H1 (cell line): ENCODE measurements around the gene SIDT1.

Source experiments
- EP300 ChIP-seq, 2 experiments: IDR thresholded peaks; 1 replicate in 1 of 2; 2 replicates in 1 of 2; pipeline ENCODE4 v1.6.1; 2011 to 2012; ENCODE audit warnings: low read depth in 2 of 2, low read length in 2 of 2, mild to moderate bottlenecking in 2 of 2, borderline replicate concordance in 1 of 2, inconsistent platforms in 1 of 2, moderate library complexity in 1 of 2
- FOSL1 ChIP-seq: IDR thresholded peaks from 2 replicates; pipeline ENCODE4 v1.6.1; 2011; ENCODE audit warnings: mild to moderate bottlenecking, low read depth, low read length, moderate library complexity; ENCODE audit not compliant: insufficient read depth
- POLR2A ChIP-seq, 2 experiments: IDR thresholded peaks; 1 replicate in 1 of 2; 2 replicates in 1 of 2; pipeline ENCODE4 v1.6.1; 2011; ENCODE audit warnings: low read depth in 2 of 2, low read length in 2 of 2, mild to moderate bottlenecking in 2 of 2; ENCODE audit errors: control extremely low read depth in 1 of 2
- POLR2AphosphoS5 ChIP-seq: IDR thresholded peaks from 2 replicates; pipeline ENCODE4 v1.6.1; 2011; ENCODE audit warnings: low read depth, low read length
- SIN3A ChIP-seq, 2 experiments: IDR thresholded peaks in 1 of 2; conservative IDR thresholded peaks in 1 of 2; 2 replicates each; pipeline ENCODE4 v1.6.1; 2011 to 2012; ENCODE audit warnings: low read length in 2 of 2, improper control_type of control experiment in 1 of 2, low read depth in 1 of 2, mild to moderate bottlenecking in 1 of 2
- TAF7 ChIP-seq: optimal IDR thresholded peaks from 2 replicates; pipeline ENCODE3; 2011; ENCODE audit warnings: low read depth, mild to moderate bottlenecking, inconsistent platforms, low read length, moderate library complexity, borderline replicate concordance
- TF ChIP-seq, protein P1 (sequence below), 3 experiments: IDR thresholded peaks; 1 replicate in 2 of 3; 2 replicates in 1 of 3; pipeline versions ENCODE4 v1.5.1 to v1.6.1; 2011; ENCODE audit warnings: low read length in 3 of 3, mild to moderate bottlenecking in 3 of 3, inconsistent platforms in 2 of 3, low read depth in 1 of 3, moderate library complexity in 1 of 3; ENCODE audit not compliant: insufficient read depth in 1 of 3; ENCODE audit errors: control extremely low read depth in 1 of 3

DNA sequence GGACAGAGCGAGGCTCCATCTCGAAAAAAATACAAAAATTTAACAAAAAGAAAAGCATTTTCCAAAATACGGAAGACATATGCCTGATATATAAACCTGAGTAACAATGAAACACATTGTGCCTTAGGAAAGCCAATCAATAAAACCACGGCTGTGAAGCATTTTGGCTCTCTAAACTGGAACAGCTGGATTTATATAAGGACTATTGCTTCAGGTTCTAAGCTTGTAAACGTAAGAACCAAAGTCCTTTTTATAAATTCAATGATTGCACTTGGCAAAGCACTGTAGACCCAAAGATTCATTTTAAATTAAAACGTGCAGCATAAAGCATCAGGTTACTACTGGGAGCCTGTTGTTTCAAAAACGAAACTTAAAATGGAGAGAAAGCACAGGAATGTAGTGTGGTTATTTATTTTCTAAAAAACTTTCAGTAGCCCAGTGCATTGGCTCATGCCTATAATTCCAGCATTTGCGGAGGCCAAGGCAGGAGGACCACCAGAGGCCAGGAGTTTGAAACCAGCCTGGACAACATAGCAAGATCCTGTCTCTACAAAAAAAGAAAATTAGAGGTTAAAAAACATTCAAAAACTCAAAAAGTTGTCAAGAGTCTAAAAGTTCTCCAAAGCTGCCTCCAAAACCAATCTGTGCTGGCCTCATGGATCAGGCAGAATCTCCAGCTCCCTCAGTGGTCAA is 102.6 kb downstream of the SIDT1 start:
- TF ChIP-seq POLR2AphosphoS5: no peak
- TF ChIP-seq POLR2A (IDR thresholded peaks at IDR 0.05; ENCODE audit: control extremely low read depth in 1 of 2, low read depth in 2 of 2, low read length in 2 of 2): no peak
- no peak for TF ChIP-seq TAF7
- TF ChIP-seq, protein P1, sequence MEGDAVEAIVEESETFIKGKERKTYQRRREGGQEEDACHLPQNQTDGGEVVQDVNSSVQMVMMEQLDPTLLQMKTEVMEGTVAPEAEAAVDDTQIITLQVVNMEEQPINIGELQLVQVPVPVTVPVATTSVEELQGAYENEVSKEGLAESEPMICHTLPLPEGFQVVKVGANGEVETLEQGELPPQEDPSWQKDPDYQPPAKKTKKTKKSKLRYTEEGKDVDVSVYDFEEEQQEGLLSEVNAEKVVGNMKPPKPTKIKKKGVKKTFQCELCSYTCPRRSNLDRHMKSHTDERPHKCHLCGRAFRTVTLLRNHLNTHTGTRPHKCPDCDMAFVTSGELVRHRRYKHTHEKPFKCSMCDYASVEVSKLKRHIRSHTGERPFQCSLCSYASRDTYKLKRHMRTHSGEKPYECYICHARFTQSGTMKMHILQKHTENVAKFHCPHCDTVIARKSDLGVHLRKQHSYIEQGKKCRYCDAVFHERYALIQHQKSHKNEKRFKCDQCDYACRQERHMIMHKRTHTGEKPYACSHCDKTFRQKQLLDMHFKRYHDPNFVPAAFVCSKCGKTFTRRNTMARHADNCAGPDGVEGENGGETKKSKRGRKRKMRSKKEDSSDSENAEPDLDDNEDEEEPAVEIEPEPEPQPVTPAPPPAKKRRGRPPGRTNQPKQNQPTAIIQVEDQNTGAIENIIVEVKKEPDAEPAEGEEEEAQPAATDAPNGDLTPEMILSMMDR (IDR thresholded peaks at IDR 0.05; ENCODE audit: control extremely low read depth in 1 of 3, insufficient read depth in 1 of 3, low read depth in 1 of 3, low read length in 3 of 3): no peak
- no peak for TF ChIP-seq SIN3A (conservative IDR thresholded peaks at IDR 0.05 in 1 of 2, IDR thresholded peaks at IDR 0.05 in 1 of 2; ENCODE audit: low read depth in 1 of 2, low read length in 2 of 2)
- TF ChIP-seq FOSL1: no peak
- no peak for TF ChIP-seq EP300 (IDR thresholded peaks at IDR 0.05; ENCODE audit: borderline replicate concordance in 1 of 2, low read depth in 2 of 2, low read length in 2 of 2)
